Measurements from ENCODE around the gene RANBP17. TPM values are rescaled to one million over a fixed set of nuclear protein-coding genes. Genes with fewer than 3 reads are reported as not detected.

Gene RANBP17
- total RNA-seq, 1 experiment from 2014 or later = 14.5 TPM

GRCh38 chr5:171299228-171299627 lies 437.4 kb downstream of the RANBP17 start:
- no TSS peak for BruUV-seq (replicated peaks)
- no peaks in the 10 kb centered on the region for H3K79me2 ChIP-seq (ENCODE audit: low read depth)
- H3K4me3 ChIP-seq = no peak overlapping the region
- H3K9me2 ChIP-seq (ENCODE audit: insufficient read depth) = no peaks in the 10 kb centered on the region
- no peak for DNase-seq
- TF ChIP-seq EZH2 (IDR thresholded peaks at IDR 0.05; ENCODE audit: low read depth) (no peak), CTCF (conservative IDR thresholded peaks at IDR 0.05) (no peak)
- intact Hi-C loops (cut with micrococcal nuclease; ENCODE audit: unreplicated experiment) = no loop called here
- H3K9me3 ChIP-seq (ENCODE audit: insufficient read depth, low read depth) = no peaks in the 10 kb centered on the region
- no peak overlapping the region for H3K4me2 ChIP-seq
- no peaks in the 10 kb centered on the region for H3K36me3 ChIP-seq (ENCODE audit: low read depth)
- no peak overlapping the region for H2AFZ ChIP-seq
- H4K20me1 ChIP-seq (ENCODE audit: insufficient read depth) = no peaks in the 10 kb centered on the region; the same call in 1 of the 2 replicates
- no peak overlapping the region for H3K27ac ChIP-seq
- peaks cover 8% of the 10 kb centered on the region; the same call in 1 of the 2 replicates for H3F3A ChIP-seq (ENCODE audit: insufficient read depth, low read depth)
- ChIA-PET POLR2A (ENCODE audit: unreplicated experiment) (no interaction called here), CTCF (no interaction called here)
- H3K4me1 ChIP-seq (replicated peaks; ENCODE audit: insufficient read depth) = peaks cover 18% of the 10 kb centered on the region
- no peaks in the 10 kb centered on the region for H3K27me3 ChIP-seq (ENCODE audit: insufficient read depth, low read depth)

GRCh38 chr5:171299851-171300250 lies 438.0 kb downstream of the RANBP17 start:
- Histone ChIP-seq H4K20me1 (ENCODE audit: insufficient read depth) (no peaks in the 10 kb centered on the region; the same call in 1 of the 2 replicates), H2AFZ (no peak overlapping the region), H3K27ac (no peak overlapping the region), H3K9me3 (ENCODE audit: insufficient read depth, low read depth) (no peaks in the 10 kb centered on the region), H3K4me2 (no peak overlapping the region), H3K4me1 (replicated peaks; ENCODE audit: insufficient read depth) (peaks cover 18% of the 10 kb centered on the region), H3K9me2 (ENCODE audit: insufficient read depth) (no peaks in the 10 kb centered on the region), H3F3A (ENCODE audit: insufficient read depth, low read depth) (peaks cover 6% of the 10 kb centered on the region; the same call in 1 of the 2 replicates), H3K4me3 (no peak overlapping the region), H3K36me3 (ENCODE audit: low read depth) (no peaks in the 10 kb centered on the region), H3K27me3 (ENCODE audit: insufficient read depth, low read depth) (no peaks in the 10 kb centered on the region), H3K79me2 (ENCODE audit: low read depth) (no peaks in the 10 kb centered on the region)
- DNase-seq = no peak
- intact Hi-C loops (cut with micrococcal nuclease; ENCODE audit: unreplicated experiment) = no loop called here
- CTCF ChIA-PET = no interaction called here
- POLR2A ChIA-PET (ENCODE audit: unreplicated experiment) = interaction anchor here (0.7 kb wide), 1 partner anchor 637 kb away, joined by 6 read pairs; no protein-coding TSS in a partner anchor
- no peak for TF ChIP-seq CTCF (conservative IDR thresholded peaks at IDR 0.05)
- TF ChIP-seq EZH2 (IDR thresholded peaks at IDR 0.05; ENCODE audit: low read depth) = no peak
- BruUV-seq (replicated peaks) = no TSS peak

- ChIA-PET CTCF (no interaction called here), POLR2A (ENCODE audit: unreplicated experiment) (no interaction called here)
- no peak overlapping the region for H3K4me2 ChIP-seq
- no peak overlapping the region for H3K27ac ChIP-seq
- no peaks in the 10 kb centered on the region for H3K36me3 ChIP-seq (ENCODE audit: low read depth)
- peaks cover 14% of the 10 kb centered on the region for H3K4me1 ChIP-seq (replicated peaks; ENCODE audit: insufficient read depth)
- H3K79me2 ChIP-seq (ENCODE audit: low read depth) = no peaks in the 10 kb centered on the region
- no peaks in the 10 kb centered on the region; the same call in 1 of the 2 replicates for H4K20me1 ChIP-seq (ENCODE audit: insufficient read depth)
- no peak for DNase-seq
- H3F3A ChIP-seq (ENCODE audit: insufficient read depth, low read depth) = peaks cover 1% of the 10 kb centered on the region; the same call in 1 of the 2 replicates
- BruUV-seq (replicated peaks) = no TSS peak
- no peak overlapping the region for H3K4me3 ChIP-seq
- intact Hi-C loops (cut with micrococcal nuclease; ENCODE audit: unreplicated experiment) = no loop called here
- TF ChIP-seq CTCF (conservative IDR thresholded peaks at IDR 0.05) (no peak), EZH2 (IDR thresholded peaks at IDR 0.05; ENCODE audit: low read depth) (no peak)
- H3K27me3 ChIP-seq (ENCODE audit: insufficient read depth, low read depth) = no peaks in the 10 kb centered on the region
- no peaks in the 10 kb centered on the region for H3K9me2 ChIP-seq (ENCODE audit: insufficient read depth)
- no peaks in the 10 kb centered on the region for H3K9me3 ChIP-seq (ENCODE audit: insufficient read depth, low read depth)
- H2AFZ ChIP-seq = no peak overlapping the region
Measured at GRCh38 chr5:171300358-171300757, 438.5 kb downstream of the RANBP17 start.

Measured in PC-9 (cell line).